GM23338 (cell line): ENCODE data around the gene CHD9. TPM values are rescaled to one million over a fixed set of nuclear protein-coding genes. Genes with fewer than 3 reads are reported as not detected.

Experiments
- ATAC-seq: fragments of 200-7000 bp; cut with Tn5 transposase; 3 replicates; pipeline ENCODE4 v1.9.1; 2020
- DNase-seq: peaks from one replicate; pipeline ENCODE4 v3.0.0-alpha.2; 2015; ENCODE audit warnings: low spot score
- H2AFZ ChIP-seq: fragments of 200-600 bp; sonication (generic); 2 replicates; pipeline ENCODE4 v1.8.0; 2016; ENCODE audit warnings: antibody characterized with exemption, mild to moderate bottlenecking, moderate library complexity
- H3F3A ChIP-seq: fragments of 200-600 bp; sonication (generic); replicated peaks from 2 replicates; pipeline ENCODE4 v1.8.0; 2017; ENCODE audit warnings: antibody characterized with exemption, mixed run types, low read depth
- H3K27ac ChIP-seq: fragments of 200-600 bp; sonication (generic); 2 replicates; pipeline ENCODE4 v1.6.1; 2016; ENCODE audit warnings: low read depth
- H3K27me3 ChIP-seq: fragments of 200-600 bp; sonication (generic); 2 replicates; pipeline ENCODE4 v1.8.0; 2016; ENCODE audit warnings: mild to moderate bottlenecking, mixed run types, moderate library complexity; ENCODE audit not compliant: insufficient read depth
- H3K36me3 ChIP-seq: fragments of 200-600 bp; sonication (generic); 2 replicates; pipeline ENCODE4 v1.8.0; 2016; ENCODE audit warnings: mild to moderate bottlenecking; ENCODE audit not compliant: insufficient read depth
- H3K4me1 ChIP-seq: fragments of 200-600 bp; sonication (generic); 2 replicates; pipeline ENCODE4 v1.8.0; 2016; ENCODE audit warnings: mild to moderate bottlenecking, moderate library complexity; ENCODE audit not compliant: insufficient read depth
- H3K4me2 ChIP-seq: fragments of 200-600 bp; sonication (generic); 2 replicates; pipeline ENCODE4 v1.7.1; 2017; ENCODE audit warnings: mixed run types
- H3K4me3 ChIP-seq: fragments of 200-600 bp; sonication (generic); 2 replicates; pipeline ENCODE4 v1.6.1; 2016; ENCODE audit warnings: mixed run types
- H3K79me2 ChIP-seq: fragments of 200-600 bp; sonication (generic); replicated peaks from 2 replicates; pipeline ENCODE4 v1.8.0; 2017; ENCODE audit warnings: mild to moderate bottlenecking; ENCODE audit not compliant: insufficient read depth
- H3K9me2 ChIP-seq: fragments of 200-600 bp; sonication (generic); 2 replicates; pipeline ENCODE4 v1.8.0; 2017; ENCODE audit not compliant: insufficient read depth
- H4K20me1 ChIP-seq: fragments of 200-600 bp; sonication (generic); replicated peaks from 2 replicates; pipeline ENCODE4 v1.8.0; 2017; ENCODE audit warnings: mild to moderate bottlenecking; ENCODE audit not compliant: insufficient read depth
- H3K27ac Mint-ChIP-seq: 2 replicates; pipeline ENCODE4 v1.8.0; 2020; ENCODE audit warnings: inconsistent platforms, mild to moderate bottlenecking, moderate library complexity, mixed read lengths
- H3K27me3 Mint-ChIP-seq: 3 replicates; pipeline ENCODE4 v1.8.0; 2022; ENCODE audit warnings: low read depth, mild to moderate bottlenecking, moderate library complexity, mixed read lengths, inconsistent platforms; ENCODE audit not compliant: insufficient read depth, poor library complexity
- H3K36me3 Mint-ChIP-seq: 3 replicates; pipeline ENCODE4 v1.8.0; 2021; ENCODE audit warnings: low read depth, mild to moderate bottlenecking, inconsistent platforms, moderate library complexity, mixed read lengths
- H3K4me1 Mint-ChIP-seq: 3 replicates; pipeline ENCODE4 v1.8.0; 2020; ENCODE audit warnings: mild to moderate bottlenecking, inconsistent platforms, mixed read lengths
- H3K4me3 Mint-ChIP-seq: 3 replicates; pipeline ENCODE4 v1.8.0; 2021; ENCODE audit warnings: moderate library complexity, mild to moderate bottlenecking, inconsistent platforms, mixed read lengths
- H3K9me3 Mint-ChIP-seq: 3 replicates; pipeline ENCODE4 v1.8.0; 2020; ENCODE audit warnings: moderate library complexity, mild to moderate bottlenecking, inconsistent platforms, mixed read lengths
- CREB1 ChIP-seq: fragments of 250-450 bp; sonication (Bioruptor Pico); IDR thresholded peaks from 2 replicates; pipeline ENCODE4 v1.5.0; 2020; ENCODE audit warnings: low read depth, mild to moderate bottlenecking, moderate library complexity
- CTCF ChIP-seq, 2 experiments: fragments of 200-600 bp in 1 of 2; sonication (generic) in 1 of 2; conservative IDR thresholded peaks; 2 replicates each; pipeline versions ENCODE4 v1.5.1 to v1.6.1; 2016 to 2017; ENCODE audit warnings: antibody characterized with exemption in 2 of 2, low read depth in 2 of 2, mild to moderate bottlenecking in 2 of 2, moderate library complexity in 1 of 2
- EZH2 ChIP-seq: fragments of 200-600 bp; sonication (generic); IDR thresholded peaks from one replicate; pipeline ENCODE4 v1.8.0; 2017; ENCODE audit warnings: antibody characterized with exemption, mild to moderate bottlenecking, low read depth; ENCODE audit not compliant: unreplicated experiment
- EZH2phosphoT487 ChIP-seq: fragments of 200-600 bp; sonication (generic); IDR thresholded peaks from one replicate; pipeline ENCODE4 v1.8.1; 2018; ENCODE audit warnings: antibody characterized with exemption; ENCODE audit not compliant: unreplicated experiment
- JUNB ChIP-seq: IDR thresholded peaks from one replicate; pipeline ENCODE4 v1.6.1; 2016; ENCODE audit warnings: antibody characterized with exemption; ENCODE audit not compliant: unreplicated experiment
- POLR2AphosphoS5 ChIP-seq: IDR thresholded peaks from 2 replicates; pipeline ENCODE4 v1.6.1; 2016; ENCODE audit warnings: antibody characterized with exemption, low read depth
- ZNF114 ChIP-seq: fragments of 250-450 bp; sonication (Bioruptor Pico); IDR thresholded peaks from 2 replicates; pipeline ENCODE4 v1.5.0; 2020; ENCODE audit warnings: mild to moderate bottlenecking, moderate library complexity
- ZNF331 ChIP-seq: fragments of 250-450 bp; sonication (Bioruptor Pico); IDR thresholded peaks from 2 replicates; pipeline ENCODE4 v1.5.0; 2020; ENCODE audit warnings: low read depth, mild to moderate bottlenecking, moderate library complexity
- ZNF462 ChIP-seq: fragments of 250-450 bp; sonication (Bioruptor Pico); IDR thresholded peaks from 2 replicates; pipeline ENCODE4 v1.5.0; 2020; ENCODE audit warnings: mild to moderate bottlenecking, moderate library complexity
- polyA plus RNA-seq: library from polyadenylated mRNA; unstranded; fragments of >200 nt; fragmentation: Nextera tagmentation; extraction: Ambion mirVana; gene quantifications from 2 replicates; pipeline ENCODE4 v1.2.1, GENCODE V29; 2016
- total RNA-seq: library from RNA; depleted of rRNA; stranded (reverse); fragments of >200 nt; shearing (Covaris generic); gene quantifications from 2 replicates; pipeline ENCODE4 v1.2.3, GENCODE V29; 2014
- TF ChIP-seq, protein P1 (sequence below): IDR thresholded peaks from 2 replicates; pipeline ENCODE4 v1.6.1; 2016; ENCODE audit warnings: antibody characterized with exemption
- TF ChIP-seq, protein P2 (sequence below): IDR thresholded peaks from one replicate; pipeline ENCODE4 v1.6.1; 2018; ENCODE audit warnings: antibody characterized with exemption; ENCODE audit not compliant: unreplicated experiment

CHD9 gene
- total and polyA plus RNA-seq, 2 experiments from 2014 or later = 18.8 to 46.6 TPM

DNA sequence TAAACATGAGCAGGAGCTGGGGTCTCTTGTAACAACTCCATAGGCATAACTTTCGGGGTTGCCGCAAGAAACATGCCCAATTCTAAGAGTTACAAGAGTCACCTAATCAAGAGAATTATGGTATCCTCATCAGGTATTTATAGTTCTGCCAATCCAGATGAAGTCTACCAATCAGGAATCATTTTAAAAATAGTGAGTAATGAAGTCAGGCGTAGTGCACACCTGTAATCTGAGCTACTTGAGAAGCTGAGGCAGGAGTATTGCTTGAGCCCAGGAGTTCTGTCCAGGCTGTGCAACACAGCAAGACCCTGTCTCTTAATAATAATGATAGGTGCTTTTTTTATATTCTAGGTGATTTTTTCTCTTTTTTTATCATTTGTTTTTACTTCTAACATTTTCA is 251.0 kb downstream of the CHD9 start:
- H3K36me3 ChIP-seq = 0 out of 2 replicates have a peak, but pooled peaks cover 1% of the 10 kb centered on the region
- TF ChIP-seq CREB1 (CRISPR knock-in tag) (no peak), ZNF462 (no peak), ZNF331 (CRISPR knock-in tag) (no peak), EZH2 (no peak), JUNB (no peak), POLR2AphosphoS5 (no peak), CTCF (conservative IDR thresholded peaks at IDR 0.05; ENCODE audit: low read depth in 2 of 2) (no peak), EZH2phosphoT487 (no peak), ZNF114 (no peak)
- TF ChIP-seq, protein P1, sequence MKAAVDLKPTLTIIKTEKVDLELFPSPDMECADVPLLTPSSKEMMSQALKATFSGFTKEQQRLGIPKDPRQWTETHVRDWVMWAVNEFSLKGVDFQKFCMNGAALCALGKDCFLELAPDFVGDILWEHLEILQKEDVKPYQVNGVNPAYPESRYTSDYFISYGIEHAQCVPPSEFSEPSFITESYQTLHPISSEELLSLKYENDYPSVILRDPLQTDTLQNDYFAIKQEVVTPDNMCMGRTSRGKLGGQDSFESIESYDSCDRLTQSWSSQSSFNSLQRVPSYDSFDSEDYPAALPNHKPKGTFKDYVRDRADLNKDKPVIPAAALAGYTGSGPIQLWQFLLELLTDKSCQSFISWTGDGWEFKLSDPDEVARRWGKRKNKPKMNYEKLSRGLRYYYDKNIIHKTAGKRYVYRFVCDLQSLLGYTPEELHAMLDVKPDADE = no peak
- TF ChIP-seq, protein P2, sequence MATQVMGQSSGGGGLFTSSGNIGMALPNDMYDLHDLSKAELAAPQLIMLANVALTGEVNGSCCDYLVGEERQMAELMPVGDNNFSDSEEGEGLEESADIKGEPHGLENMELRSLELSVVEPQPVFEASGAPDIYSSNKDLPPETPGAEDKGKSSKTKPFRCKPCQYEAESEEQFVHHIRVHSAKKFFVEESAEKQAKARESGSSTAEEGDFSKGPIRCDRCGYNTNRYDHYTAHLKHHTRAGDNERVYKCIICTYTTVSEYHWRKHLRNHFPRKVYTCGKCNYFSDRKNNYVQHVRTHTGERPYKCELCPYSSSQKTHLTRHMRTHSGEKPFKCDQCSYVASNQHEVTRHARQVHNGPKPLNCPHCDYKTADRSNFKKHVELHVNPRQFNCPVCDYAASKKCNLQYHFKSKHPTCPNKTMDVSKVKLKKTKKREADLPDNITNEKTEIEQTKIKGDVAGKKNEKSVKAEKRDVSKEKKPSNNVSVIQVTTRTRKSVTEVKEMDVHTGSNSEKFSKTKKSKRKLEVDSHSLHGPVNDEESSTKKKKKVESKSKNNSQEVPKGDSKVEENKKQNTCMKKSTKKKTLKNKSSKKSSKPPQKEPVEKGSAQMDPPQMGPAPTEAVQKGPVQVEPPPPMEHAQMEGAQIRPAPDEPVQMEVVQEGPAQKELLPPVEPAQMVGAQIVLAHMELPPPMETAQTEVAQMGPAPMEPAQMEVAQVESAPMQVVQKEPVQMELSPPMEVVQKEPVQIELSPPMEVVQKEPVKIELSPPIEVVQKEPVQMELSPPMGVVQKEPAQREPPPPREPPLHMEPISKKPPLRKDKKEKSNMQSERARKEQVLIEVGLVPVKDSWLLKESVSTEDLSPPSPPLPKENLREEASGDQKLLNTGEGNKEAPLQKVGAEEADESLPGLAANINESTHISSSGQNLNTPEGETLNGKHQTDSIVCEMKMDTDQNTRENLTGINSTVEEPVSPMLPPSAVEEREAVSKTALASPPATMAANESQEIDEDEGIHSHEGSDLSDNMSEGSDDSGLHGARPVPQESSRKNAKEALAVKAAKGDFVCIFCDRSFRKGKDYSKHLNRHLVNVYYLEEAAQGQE = no peak
- Mint-ChIP-seq H3K27ac (no peak overlapping the region), H3K36me3 (peaks cover 83% of the 10 kb centered on the region), H3K4me1 (no peaks in the 10 kb centered on the region), H3K4me3 (no peak overlapping the region), H3K27me3 (no peaks in the 10 kb centered on the region), H3K9me3 (no peaks in the 10 kb centered on the region)
- H3K27ac ChIP-seq = no peak overlapping the region
- DNase-seq = no peak
- H3K9me2 ChIP-seq = no peaks in the 10 kb centered on the region
- H2AFZ ChIP-seq = no peak overlapping the region
- H3K27me3 ChIP-seq = no peaks in the 10 kb centered on the region
- H3K4me2 ChIP-seq = no peak overlapping the region
- no peak for ATAC-seq
- H3K4me3 ChIP-seq = no peak overlapping the region
- no peaks in the 10 kb centered on the region for H3F3A ChIP-seq
- H4K20me1 ChIP-seq = no peaks in the 10 kb centered on the region
- no peaks in the 10 kb centered on the region for H3K79me2 ChIP-seq
- H3K4me1 ChIP-seq = no peaks in the 10 kb centered on the region
